ENCODE measurements around the gene PARD3.
"Not testable (repeated sequence)": the region's sequence is repeated elsewhere in the genome, so short reads cannot be mapped to it uniquely, and the experiment has no call there.

Gene PARD3

GRCh38 chr10:34464000-34464399, 351.1 kb downstream of the PARD3 start:
- DNase-seq (ENCODE audit: low read depth) = peak; percentile 3

GRCh38 chr10:34462993-34463392, 352.1 kb downstream of the PARD3 start:
- no peak for DNase-seq (ENCODE audit: low read depth)

- DNase-seq (ENCODE audit: low read depth) = no peak
Measured at GRCh38 chr10:34462056-34462455, 353.0 kb downstream of the PARD3 start.

- peak; percentile 5 for DNase-seq (ENCODE audit: low read depth)
Measured at GRCh38 chr10:34454590-34455261, 360.4 kb downstream of the PARD3 start.

- DNase-seq (ENCODE audit: low read depth) = peak; percentile 19
Measured at GRCh38 chr10:34449836-34450235, 365.3 kb downstream of the PARD3 start.

GRCh38 chr10:34446049-34446448, 369.0 kb downstream of the PARD3 start:
- DNase-seq (ENCODE audit: low read depth) = no peak

GRCh38 chr10:34444223-34445183, 370.6 kb downstream of the PARD3 start:
- DNase-seq (ENCODE audit: low read depth) = peak; percentile 39

- DNase-seq (ENCODE audit: low read depth) = not testable (repeated sequence)
Measured at GRCh38 chr10:34439386-34439785, 375.7 kb downstream of the PARD3 start.

GRCh38 chr10:34438741-34439140, 376.4 kb downstream of the PARD3 start:
- no peak for DNase-seq (ENCODE audit: low read depth)

GRCh38 chr10:34437906-34438305, 377.2 kb downstream of the PARD3 start:
- no peak for DNase-seq (ENCODE audit: low read depth)

GRCh38 chr10:34434119-34434594, 380.9 kb downstream of the PARD3 start:
- peak; percentile 82 for DNase-seq (ENCODE audit: low read depth)

GRCh38 chr10:34433241-34434076, 381.6 kb downstream of the PARD3 start:
- peak; percentile 84 for DNase-seq (ENCODE audit: low read depth)

- no peak for DNase-seq (ENCODE audit: low read depth)
Measured at GRCh38 chr10:34432589-34432988, 382.5 kb downstream of the PARD3 start.

- DNase-seq (ENCODE audit: low read depth) = peak; percentile 32
Measured at GRCh38 chr10:34430685-34431084, 384.4 kb downstream of the PARD3 start.

- DNase-seq (ENCODE audit: low read depth) = no peak
Measured at GRCh38 chr10:34428501-34428900, 386.6 kb downstream of the PARD3 start.

GRCh38 chr10:34427911-34428216, 387.2 kb downstream of the PARD3 start:
- no peak for DNase-seq (ENCODE audit: low read depth)

- not testable (repeated sequence) for DNase-seq (ENCODE audit: low read depth)
Measured at GRCh38 chr10:34427158-34427910, 387.8 kb downstream of the PARD3 start.

- DNase-seq (ENCODE audit: low read depth) = not testable (repeated sequence)
Measured at GRCh38 chr10:34426538-34427157, 388.4 kb downstream of the PARD3 start.

GRCh38 chr10:34426041-34426440, 389.1 kb downstream of the PARD3 start:
- no peak for DNase-seq (ENCODE audit: low read depth)

- no peak for DNase-seq (ENCODE audit: low read depth)
Measured at GRCh38 chr10:34423673-34424625, 391.1 kb downstream of the PARD3 start.

All from EH (cell line).